HUDEP-2 (cell line): Measurements from ENCODE around the gene SIK3.

Experiments used
- DNase-seq, 76 experiments: peaks; one replicate each; lab custom pipeline; 2025; ENCODE audit not compliant: unreplicated experiment in 76 of 76; lab: John Stamatoyannopoulos, UW

Gene SIK3

DNA sequence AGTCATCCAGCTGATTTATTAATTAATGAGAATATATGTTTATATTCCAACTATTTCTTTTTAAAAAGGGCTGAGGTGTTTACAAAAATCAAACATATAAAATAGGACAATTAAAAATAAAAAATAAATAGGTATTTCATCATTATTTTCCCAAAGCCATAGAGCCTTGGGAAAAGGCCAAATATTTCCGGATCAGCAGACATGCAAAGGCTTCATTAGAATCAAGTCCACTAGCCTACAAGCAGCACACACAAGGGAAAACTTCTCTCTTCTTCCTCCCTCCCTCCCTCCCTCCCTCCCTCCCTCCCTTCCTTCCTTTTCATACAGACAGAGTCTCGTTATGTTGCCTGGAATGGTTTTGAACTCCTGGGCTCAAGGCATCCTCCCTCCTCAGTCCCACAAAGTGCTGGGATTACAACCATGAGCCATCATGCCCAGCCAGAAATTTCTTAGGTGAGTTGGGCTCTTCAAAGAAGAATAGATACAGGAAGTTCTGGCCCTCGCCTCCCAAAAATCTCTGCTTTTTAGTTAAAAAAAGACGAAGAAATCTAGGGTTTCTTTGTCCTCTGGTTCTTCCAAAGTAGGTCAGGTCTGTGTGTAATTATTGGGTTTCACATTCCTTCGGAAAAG, 121.2 kb downstream of the SIK3 start:
- DNase-seq = no peak

DNA sequence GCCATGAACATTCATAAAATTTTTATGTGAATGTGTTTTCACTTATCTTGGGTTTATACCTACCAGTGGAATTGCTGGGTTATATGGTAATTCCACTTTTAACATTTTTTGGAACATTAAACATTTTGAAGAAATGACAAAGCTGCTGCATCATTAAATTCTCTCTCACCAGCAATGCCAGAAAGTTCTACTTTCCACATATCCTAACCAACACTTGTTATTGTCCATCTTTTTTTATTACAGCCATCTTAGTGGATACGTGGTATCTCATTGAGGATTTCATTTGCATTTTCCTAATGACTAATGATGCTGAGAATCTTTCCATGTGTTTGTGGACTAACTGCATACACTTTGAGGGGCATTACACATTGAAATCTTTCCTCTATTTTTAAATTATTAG, 122.6 kb downstream of the SIK3 start:
- DNase-seq = no peak

DNA sequence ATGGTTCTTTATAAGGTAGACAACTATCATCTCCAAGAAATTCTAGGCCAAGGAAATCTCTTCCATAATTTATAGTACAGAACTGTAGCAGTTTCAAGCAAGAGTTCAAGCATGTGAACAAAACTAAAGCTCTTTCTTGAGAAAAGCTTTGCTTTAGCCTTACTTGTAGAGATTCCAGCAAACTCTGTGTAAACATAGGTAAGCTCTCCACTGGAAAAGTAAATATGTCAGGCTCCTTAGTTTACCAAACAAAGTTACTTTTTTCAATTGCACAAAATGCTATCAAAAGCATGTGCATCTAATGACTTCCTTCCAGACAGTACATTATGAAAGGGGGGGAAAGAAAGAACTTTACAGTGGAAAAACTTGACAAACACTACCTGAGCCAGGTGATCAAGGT, 125.0 kb downstream of the SIK3 start:
- no peak for DNase-seq

DNA sequence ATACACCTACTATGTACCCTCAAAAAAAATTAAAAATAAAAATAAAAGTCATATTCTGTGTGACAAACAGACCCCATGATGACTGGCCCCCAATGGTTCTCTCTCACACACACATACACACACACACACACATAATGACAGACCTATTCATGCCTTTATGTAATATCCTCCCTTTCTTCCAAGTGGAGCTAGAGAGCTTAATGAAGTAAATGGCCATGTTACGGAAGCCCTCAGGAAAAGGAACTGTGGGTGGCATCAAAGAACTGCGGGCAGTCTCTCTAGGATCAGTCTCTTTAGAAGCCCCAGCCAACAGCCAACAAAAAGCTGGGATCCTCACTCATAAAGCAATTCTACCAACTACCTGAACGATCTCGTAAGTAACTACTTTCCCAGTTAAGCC, 125.5 kb downstream of the SIK3 start:
- no peak for DNase-seq

DNA sequence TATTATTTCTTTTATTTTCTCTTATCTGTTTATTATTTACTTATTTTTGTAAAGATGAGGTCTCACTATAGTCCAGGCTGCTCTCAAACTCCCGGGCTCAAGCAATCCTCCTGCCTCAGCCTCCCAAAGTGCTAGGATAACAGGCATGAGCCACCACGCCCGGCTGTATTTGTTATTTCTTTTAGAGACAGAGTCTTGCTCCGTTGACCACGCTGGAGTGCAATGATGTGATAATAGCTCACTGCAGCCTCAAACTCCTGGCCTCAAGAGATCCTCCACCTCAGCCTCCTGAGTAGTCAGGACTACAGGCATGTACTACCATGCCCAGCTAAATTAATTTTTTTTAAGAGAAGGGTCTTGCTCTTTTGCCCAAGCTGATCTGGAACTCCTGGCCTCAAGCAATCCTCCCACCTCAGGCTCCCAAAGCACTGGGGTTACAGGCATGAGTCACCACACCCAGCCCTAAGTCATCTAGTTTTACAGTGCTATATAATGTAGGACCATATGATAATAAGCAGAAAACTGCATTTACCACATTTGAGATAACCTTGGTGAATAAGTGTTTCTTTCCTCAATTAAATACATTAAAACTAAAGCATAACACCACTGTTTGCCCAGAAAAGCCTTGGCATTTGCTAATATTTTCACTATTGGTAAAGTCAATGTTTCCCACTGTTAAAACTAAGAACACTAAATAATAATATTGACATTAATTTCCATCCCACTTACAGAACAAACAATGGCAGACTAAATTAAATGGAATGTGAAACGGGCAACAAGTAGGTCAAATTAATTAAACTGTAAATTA, 127.5 kb downstream of the SIK3 start:
- peak in 11 of 76 experiments; percentile 1 to 28 (median 17) for DNase-seq

DNA sequence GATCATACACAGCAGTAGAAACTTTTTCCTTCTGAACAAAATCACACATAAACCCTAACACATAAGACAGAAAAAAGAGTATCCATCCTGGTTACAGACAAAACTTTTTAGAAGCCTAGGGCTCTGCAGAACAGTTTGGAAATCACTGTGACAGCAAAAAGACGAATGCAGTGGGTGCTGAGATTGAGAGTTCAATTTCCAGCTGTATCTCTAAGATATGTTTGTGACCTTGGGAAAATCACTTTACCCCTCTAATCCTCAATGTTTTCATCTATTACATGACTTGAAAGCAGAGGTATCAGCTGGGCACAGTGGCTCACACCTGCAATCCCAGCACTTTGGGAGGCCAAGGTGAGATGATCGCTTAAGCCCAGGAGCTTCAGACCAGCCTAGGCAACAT, 128.5 kb downstream of the SIK3 start:
- DNase-seq = no peak

DNA sequence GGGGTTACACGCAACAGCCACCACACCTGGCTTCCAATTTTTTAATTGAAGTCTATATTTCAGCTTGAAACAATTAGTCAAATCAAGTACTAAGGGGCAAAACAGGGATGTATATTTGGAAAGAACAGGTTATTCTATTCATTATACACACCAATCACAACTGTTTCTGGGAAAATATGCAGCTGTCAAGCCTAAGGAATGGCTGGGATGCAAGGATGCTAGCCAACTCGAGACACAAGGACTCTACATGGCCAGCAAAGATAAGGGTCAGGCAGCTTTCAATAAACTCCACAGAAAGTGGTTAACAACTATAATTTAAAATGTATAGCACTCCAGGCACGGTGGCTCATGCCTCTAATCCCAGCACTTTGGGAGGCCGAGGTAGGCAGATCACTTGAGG, 134.0 kb downstream of the SIK3 start:
- DNase-seq = no peak

DNA sequence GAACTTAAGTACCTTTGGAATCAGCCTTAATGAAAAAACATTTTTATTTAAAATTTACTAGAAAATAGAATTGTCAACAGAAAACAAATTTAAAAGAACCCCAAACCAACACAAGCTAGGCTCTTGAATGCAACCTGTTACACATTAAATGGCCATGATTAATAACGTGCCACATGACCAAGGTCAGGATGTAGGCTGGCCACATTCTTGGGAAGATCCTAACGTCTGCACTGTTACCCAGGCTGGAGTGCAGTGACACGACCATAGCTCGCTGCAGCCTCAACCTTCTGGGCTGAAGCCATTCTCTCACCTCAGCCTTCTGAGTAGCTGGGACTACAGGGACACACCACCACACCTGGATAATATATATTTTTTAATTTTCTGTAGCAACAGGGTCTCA, 134.4 kb downstream of the SIK3 start:
- no peak for DNase-seq

DNA sequence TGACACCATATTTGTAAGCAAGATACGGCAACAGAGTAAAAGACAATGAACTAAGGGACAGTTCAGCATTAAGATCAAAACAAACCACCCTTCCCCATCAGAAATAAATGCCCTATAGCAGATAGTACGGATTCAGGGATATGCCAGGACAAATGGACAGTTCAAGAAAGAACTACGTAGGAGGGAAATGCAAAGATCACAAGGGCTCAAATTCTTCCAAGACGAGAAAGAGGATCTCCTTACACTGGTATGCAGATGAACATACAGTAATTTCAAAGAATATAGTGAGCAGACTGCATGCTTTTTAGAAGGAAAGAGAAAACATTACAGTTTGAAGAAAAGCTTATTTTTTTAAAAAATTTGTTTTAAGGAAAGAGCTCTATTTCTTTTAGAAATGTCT, 136.1 kb downstream of the SIK3 start:
- no peak for DNase-seq

DNA sequence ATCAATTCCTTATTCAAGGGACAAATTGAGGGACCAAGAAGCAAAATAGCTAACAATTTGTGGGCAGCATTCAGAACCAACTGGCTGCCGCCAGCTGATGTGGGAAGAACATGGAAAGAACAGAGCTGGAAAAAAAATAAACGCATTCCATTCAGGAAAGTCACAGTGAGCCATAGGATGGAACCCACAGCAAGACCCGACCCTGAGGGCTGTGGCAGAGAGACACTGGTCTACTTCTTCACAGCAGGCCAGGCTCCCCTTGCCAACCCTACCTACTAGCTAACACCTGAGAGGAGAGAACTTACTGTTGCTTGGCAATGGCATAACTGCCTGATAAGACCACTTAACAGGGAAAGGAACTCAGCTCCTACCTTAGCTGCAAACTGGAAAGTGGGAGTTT, 137.3 kb downstream of the SIK3 start:
- no peak for DNase-seq

DNA sequence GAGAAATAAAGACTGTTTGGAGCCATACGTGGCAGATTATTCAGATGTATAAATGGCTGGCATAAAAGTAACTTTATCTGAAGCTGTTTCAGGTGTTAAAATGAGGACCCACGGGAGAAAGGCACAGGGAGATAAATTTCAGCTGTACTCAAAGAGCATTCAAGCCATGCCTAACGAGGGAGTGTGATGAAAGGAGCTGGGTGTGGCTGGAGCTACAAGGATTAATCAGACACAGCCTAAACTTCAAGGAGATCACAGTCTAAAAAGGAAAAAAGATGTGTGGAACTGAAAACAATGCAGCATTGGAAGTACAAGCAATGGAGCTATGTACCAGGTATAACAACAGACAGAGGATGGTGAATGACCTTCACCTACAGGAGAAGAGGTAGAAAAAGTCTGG, 140.0 kb downstream of the SIK3 start:
- DNase-seq = no peak

DNA sequence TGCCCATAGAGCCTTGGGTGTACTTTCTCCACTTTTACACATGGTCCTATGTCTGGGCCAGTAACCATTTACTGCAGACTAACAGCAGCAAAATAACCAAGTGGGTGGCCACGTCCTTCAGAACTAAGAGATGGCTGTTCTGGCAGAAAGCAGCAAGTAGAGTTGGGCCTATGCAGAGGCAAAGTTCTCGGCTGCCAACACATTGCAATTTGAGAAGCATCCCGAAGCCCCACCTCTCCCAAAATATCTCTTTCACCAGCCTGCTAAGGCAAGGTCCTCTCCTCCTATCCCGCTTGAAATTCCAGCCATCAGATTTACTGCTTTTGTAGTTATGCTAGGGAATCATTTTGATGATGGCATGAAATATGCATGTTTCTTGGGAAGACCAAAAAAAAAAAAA, 142.3 kb downstream of the SIK3 start:
- DNase-seq = no peak

DNA sequence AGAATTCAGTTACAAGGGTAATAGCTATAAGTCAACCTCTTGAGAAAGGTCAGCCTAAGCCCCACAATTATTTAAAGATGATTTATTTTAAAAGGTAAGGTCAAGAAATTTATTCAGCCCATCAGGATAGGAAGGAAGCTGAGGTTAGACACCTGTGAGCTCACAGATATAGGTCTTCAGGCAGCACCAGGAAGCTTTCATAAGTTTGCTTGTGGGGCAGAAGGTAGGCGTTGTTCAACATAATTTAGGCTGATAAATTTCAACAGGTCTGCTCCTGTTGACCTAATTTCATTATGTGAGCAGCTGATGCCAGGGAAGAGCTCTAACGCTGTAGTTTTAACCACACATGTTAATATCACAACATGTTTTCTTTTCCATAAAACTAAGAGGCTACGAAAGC, 142.7 kb downstream of the SIK3 start:
- no peak for DNase-seq

DNA sequence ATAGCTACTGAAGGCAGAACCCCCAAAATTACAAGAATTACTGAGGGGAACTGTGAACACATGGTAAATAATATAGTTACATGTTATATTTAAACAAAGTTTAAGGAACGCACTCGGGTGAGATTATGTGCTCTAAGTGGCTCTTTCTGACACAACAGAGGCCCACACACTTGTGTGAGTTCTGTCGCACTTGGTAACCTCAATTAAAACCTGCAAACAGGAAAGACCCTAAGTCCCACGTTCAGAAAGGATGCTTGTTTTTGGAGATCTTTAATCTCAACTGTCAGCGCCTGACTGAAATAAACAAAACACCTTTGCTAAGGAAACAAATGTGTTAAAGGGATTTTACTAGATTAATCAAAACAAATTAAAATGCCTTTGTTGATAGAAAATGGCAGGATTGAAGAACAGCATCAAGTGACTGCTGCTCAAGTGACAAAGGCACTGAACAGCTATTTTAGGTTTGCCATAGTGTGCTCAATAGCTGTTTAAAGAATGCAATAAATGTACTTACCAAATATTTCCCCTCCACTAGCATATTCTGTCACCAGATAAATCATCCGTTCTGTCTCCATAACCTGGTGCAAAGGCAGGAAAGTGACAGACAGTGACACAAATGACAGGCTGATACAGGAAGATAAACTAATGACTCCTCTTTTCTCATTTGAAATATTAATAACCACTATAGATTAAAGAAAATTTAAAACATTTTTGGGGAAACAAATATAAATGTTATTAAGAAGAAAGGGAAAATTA, 144.5 kb downstream of the SIK3 start:
- no peak for DNase-seq

DNA sequence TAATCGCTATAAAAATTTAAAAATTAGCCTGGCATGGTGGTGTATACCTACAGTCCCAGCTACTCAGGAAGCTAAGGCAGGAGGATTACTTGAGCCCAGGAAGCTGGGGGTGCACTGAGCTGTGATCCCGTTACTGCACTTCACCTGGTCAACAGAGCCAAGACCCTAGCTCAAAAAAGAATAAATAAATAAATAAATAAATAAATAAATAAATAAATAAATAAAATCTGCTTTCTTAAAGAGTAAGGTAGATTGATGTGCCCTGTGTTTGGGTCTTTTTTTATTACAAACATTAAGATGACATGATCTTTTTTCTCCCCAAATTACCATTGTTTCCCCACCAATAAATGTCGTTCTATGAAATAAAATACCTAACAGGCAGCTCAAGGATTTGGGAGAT, 146.5 kb downstream of the SIK3 start:
- no peak for DNase-seq

DNA sequence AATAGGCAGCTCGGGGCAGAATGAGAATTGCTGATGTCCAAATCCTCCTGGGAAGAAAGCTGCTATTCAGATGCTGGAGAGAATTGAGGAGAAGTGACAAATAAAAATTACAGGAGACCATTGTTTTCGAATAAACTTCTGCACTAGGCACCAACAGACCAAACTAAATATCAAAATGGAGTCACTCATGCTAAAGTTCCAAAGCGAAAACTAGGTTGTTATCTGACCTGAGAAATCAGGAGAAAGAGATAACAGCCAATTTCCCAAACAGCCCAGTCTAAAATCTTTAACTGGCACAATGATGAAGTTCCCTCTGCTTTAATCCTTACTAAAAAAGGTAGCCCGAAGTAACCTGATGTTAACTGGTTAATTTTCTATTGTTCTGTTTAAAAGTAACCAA, 148.0 kb downstream of the SIK3 start:
- DNase-seq = no peak

DNA sequence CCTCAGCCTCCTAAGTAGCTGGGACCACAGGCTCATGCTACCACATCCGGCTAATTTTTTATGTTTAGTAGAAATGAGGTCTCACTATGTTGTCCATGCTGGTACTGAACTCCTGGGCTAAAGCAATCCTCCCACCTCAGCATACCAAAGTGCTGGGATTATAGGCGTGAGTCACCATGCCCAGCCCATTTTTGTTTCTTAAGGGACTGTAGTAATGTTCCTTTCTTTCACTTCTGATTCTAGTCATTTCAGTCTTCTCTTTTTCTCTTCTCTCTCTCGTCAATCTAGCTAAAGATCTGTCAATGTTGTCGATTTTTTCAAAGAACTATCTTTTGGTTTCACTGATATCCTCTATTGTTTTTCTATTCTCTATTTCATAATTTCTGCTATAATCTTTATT, 149.8 kb downstream of the SIK3 start:
- DNase-seq = no peak

DNA sequence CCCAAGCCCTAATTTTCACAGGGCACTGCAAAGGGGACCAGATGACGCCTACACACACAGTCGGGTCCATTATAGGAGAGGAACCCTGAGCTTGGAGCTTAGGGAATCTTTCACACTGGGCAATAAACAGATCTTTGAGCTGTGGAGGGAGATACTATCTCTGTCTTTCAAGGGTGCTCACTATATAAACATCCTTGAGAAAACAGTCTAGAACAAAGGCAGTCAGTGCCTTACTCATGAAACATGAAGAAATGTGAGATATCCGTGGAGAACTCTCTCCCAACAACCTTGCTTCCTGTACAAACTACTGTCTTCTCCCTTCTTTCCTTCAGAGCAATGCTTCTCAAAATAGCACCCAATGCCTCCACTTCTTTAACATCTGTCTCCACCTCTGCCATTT, 151.8 kb downstream of the SIK3 start:
- DNase-seq = no peak

DNA sequence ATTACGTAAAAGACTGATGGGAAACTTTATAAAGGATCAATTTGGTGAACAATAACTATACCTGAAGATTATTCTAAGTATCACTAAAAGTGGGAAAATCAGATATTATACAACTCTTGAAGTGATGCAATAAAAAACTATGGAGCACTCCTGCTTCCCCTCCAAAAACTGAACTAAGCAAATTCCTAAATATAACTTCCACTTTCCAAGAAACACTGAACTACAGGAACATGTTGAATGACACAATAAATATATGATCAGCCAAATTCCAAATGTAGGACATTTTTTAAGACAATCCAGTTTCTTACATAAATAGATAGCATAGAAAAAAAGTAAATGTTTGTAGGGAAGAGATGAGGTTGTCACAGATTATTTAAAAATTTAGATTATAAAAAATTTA, 158.7 kb downstream of the SIK3 start:
- DNase-seq = no peak

DNA sequence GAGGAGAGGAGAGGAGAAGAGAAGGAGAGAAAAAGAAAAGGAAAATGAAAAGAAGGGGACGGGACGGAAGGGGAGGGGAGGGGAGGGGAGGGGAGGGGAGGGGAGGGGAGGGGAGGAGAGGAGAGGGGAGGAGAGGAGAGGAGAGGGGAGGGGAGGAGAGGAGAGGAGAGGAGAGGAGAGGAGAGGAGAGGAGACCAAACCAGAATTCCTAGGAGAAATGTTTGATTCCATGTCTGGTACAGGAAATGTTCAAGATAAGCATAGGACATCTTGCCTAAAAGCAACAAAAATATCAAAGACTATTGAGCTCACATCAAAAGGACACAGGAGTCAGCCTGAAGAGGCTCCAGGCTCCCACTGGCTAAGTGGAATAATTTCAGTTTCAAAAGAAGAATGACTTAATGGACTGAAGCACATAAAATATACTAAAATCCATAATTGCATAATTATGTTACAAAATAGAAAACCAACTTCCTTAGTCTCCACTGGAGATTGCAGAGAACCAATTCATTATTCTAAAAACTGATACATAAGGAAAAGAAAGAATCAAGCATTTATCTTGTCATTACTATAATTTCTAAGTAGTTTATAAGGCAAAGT, 159.7 kb downstream of the SIK3 start:
- DNase-seq = no peak

DNA sequence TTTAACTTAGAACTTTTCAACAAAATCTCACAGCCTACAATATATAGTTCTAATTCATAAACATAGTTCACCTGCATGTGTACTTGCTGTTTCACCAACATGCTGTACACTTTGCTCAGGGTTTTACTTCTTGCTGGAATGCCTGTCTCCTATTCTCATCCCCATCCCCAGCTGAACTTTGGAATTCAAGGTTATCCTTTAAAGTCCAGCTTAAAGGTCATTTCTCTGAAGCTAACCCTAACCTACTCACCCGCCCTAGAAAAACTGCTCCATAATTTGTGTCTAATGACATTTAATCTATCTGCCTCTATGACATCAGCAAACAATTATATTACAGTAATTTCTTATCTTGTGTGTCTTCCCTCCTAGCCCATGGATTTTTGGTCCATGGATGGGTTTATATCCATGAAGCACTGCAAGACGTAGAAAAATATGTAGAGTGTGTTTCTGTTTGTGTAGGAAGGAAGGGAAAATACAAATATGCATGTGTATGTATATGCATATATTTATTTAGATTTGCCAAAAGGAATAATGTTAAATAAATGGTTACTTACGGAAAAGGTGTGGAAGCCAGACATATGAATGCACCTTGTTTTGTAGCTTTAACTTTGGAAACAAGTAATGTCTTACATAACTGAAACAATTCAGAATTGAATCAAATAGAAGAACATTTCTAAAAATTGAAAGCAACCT, 161.3 kb downstream of the SIK3 start:
- DNase-seq = no peak
